Astrocyte of the spinal cord (primary cell): ENCODE data around the gene KIAA1586.

Experiments
- DNase-seq: peaks from one replicate; pipeline ENCODE4 v3.0.0; 2011; ENCODE audit warnings: low read depth, low spot score
- H3K4me3 ChIP-seq: 2 replicates; pipeline ENCODE4 v1.5.1; 2011; ENCODE audit warnings: low read depth, mild to moderate bottlenecking, low read length, moderate library complexity
- CTCF ChIP-seq: IDR thresholded peaks from 2 replicates; pipeline ENCODE4 v1.5.1; 2012; ENCODE audit warnings: low read depth, mild to moderate bottlenecking, low read length, inconsistent platforms
- in situ Hi-C: cut with HindIII; loops from 2 replicates; pipeline ENCODE4 v1.10.0; 2017; ENCODE audit warnings: low sequenced_read_pairs

Gene KIAA1586

DNA sequence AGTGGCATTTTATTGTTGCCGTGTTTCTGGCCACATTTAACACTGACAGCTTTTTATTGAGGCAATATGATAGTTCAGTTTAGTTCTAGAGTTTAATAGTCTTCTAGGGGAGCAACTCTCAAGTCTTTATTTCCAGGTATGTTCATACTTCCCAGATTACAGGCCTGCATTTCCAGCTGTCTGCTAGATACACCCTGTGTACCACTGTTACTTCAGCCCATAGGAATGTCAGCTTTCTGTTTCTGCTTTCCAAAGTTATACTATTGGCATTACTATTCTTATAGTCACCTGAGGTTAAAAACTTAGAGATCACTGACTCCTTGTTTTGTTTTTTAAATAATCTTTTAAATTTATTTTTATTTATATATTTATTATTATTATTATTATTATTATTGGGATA lies 51.1 kb downstream of the KIAA1586 start:
- in situ Hi-C loops, result no loop called here
- TF ChIP-seq CTCF, result no peak
- H3K4me3 ChIP-seq, result no peak overlapping the region
- no peak for DNase-seq

DNA sequence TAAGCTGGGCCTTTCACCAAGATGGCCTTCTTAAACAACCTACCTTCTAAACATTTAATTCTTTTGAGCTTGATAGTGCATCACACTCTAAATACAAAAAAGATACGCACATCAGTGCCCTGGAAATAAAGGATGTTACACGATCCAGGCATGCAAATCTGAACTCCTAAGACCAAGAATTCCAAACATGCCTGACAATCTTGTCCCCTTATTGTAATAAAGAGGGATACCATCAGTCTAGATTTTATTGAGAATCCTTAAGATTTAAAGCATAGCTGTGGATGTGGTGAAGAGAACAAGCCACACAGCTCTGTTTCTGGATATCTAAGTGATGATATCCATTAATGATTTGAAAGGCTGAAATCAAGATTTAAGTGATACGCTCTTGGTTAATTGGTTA lies 56.5 kb downstream of the KIAA1586 start:
- DNase-seq, result no peak
- no peak for TF ChIP-seq CTCF
- H3K4me3 ChIP-seq, result no peak overlapping the region
- in situ Hi-C loops, result no loop called here

- TF ChIP-seq CTCF, result no peak
- in situ Hi-C loops, result no loop called here
- H3K4me3 ChIP-seq, result no peak overlapping the region
- no peak for DNase-seq
Observed at GRCh38 chr6:57104336-57104735, 57.8 kb downstream of the KIAA1586 start.
